Amygdala (tissue), 56 donors: ENCODE results near the gene LCN15.
A peak's percentile ranks its signal among the peaks of the same experiment; 100 is the strongest.
"Not testable (repeated sequence)": the region's sequence is repeated elsewhere in the genome, so short reads cannot be mapped to it uniquely, and the experiment has no call there.

Source experiments
- DNase-seq, 56 donors: peaks; one replicate each; lab custom pipeline; 2025; lab: John Stamatoyannopoulos, UW

The LCN15 gene

DNA sequence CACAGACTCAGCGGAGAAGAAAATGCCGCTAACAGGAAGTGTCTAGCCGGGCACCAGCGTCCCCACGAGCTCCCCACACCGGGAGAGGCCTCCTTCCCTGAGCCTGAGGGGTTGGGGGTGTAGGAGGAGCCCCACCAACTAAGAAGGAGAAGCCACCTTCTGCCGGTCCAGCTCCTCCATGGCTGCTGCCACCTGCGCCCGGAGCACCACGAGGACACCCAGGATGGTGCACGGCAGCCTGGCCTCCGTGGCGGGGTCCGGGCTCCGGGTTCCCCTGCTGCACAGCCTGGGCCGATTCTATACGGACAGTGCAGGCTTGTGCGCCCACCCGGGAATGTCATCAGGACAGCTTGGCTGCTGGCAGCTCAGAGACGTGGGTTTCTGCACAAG lies 6.6 kb downstream of the LCN15 start:
- DNase-seq = no peak

DNA sequence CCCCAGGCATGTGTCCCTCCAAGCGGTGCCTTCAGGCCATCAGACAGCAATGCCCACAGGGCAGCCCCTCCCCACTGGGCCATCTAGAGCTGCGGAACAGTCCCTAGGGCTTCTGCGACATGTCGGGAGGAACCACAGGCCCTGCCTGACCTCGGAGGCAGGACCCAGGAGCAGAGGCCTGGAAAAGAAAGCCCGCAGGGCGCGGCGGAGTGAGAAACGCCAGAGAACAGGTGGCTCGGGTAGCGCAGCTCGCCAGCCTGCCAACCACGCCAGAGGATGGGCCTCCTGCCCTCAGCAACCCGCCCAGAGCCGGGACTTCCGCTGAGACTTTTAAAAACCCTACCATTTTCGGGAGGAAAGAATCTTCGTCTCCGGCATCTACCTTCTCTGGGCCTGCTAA lies 7.0 kb downstream of the LCN15 start:
- DNase-seq = no peak

DNA sequence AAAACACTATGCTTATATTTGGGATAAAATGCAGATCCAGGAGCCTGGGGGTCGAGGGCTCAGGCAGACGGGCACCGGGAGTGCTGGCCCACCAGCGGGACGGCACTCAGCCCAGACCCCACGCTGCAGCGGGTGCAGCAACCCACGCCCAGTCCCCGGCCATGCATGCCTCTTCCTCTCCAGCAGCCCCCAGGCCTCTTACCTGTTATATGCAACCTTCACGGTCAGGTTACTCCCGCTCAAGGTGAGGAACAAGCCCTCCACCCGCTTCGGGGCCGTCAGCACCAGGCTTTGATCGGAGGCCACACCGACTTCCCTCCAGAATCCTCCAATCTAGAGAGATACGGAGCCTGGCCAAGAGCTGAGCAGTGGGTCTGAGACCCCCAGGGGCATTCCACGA lies 7.5 kb downstream of the LCN15 start:
- DNase-seq = no peak

DNA sequence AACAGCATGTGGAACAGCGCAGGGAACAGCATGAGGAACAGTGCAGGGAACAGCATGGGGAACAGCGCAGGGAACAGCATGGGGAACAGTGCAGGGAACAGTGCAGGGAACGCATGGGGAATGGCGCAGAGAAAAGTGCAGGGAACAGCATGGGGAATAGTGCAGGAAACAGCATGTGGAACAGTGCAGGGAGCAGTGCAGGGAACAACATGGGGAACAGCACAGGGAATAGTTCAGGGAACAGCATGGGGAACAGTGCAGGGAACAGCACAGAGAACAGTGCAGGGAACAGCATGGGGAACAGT lies 8.2 kb downstream of the LCN15 start:
- no peak for DNase-seq

DNA sequence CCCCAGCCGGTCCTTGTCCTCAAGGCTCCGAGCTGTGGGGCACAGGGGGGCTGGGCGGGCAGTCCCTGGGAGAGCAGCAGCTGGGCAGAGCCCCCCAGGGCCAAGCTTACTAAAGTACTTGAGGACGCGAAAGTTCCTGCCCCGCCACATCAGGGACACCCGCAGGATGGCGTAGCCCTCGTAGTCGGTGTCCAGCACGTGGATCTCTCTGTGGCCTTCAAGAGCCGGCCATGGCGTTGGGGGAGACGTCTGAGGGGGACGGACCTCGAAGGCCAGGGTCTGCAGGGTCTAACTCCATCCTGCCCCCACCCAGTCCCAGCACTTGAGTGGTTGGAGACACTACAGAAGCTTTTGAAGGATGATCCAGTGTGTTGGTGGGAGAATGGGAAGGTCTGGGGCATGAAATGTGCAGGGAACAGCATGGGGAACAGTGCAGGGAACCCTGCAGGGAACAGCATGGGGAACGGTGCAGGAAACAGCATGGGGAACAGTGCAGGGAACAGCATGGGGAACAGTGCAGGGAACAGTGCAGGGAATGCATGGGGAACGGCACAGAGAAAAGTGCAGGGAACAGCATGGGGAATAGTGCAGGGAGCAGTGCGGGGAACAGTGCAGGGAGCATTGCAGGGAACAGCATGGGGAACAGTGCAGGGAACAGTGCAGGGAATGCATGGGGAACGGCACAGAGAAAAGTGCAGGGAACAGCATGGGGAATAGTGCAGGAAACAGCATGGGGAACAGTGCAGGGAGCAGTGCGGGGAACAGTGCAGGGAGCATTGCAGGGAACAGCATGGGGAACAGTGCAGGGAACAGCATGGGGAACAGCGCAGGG lies 8.8 kb downstream of the LCN15 start:
- DNase-seq = not testable (repeated sequence)

DNA sequence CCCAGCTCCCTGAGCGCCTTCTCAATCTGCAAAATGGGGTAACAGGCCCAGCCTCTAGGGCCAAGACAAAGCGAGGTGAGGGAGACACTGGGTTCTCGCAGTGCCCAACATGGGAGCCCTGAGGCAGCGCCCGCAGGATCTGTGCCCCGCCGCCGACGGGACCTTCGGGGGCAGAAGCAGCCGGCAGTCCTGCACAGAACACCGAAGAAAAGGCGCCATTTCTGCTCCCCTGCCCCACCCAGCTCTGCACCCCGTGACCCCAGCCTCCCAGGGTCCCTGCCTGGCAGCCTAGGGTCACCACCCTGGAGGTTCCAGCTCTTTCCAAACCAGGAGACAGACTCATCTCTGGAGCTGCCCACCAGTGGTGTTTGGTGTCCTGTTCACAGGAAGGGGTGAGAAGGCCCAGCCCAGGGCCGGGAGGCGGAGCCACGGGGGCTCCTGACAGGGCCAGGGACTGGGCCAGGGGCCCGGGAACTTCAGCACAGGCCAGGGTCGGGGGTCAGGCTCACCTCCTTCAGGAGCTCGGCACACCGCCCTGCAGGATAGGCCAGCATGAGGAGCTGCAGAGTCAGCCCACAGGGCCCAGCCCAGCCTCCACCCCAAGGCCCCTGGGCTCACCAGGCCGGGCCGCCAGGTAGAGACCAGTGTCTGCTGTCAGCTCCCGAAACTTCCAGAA lies 9.6 kb downstream of the LCN15 start:
- no peak for DNase-seq

DNA sequence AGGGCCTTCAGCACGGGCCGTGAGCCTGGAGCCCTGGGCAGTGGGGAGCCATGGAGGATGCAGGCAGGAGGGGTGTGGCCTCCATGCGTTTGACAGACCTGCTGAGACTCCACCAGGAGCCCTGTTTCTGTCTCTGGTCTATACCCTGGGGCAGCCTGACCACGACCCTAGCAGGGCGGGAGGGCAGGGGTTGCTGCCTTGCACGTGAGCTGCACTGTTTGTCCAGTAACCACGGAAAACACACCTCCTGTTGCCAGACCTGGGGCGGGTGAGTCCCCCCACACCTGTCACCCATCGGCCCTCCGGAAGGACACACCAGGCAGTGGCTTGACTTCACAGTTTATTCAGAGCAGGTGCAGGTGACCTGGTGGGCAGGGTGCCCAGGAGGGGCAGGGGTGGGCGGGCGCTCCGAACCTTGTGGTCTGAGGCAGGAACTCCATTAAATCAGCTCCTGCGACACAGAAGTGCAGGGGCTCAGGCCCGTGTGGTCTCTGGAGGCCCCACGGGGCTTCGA lies 10.2 kb downstream of the LCN15 start:
- no peak for DNase-seq

DNA sequence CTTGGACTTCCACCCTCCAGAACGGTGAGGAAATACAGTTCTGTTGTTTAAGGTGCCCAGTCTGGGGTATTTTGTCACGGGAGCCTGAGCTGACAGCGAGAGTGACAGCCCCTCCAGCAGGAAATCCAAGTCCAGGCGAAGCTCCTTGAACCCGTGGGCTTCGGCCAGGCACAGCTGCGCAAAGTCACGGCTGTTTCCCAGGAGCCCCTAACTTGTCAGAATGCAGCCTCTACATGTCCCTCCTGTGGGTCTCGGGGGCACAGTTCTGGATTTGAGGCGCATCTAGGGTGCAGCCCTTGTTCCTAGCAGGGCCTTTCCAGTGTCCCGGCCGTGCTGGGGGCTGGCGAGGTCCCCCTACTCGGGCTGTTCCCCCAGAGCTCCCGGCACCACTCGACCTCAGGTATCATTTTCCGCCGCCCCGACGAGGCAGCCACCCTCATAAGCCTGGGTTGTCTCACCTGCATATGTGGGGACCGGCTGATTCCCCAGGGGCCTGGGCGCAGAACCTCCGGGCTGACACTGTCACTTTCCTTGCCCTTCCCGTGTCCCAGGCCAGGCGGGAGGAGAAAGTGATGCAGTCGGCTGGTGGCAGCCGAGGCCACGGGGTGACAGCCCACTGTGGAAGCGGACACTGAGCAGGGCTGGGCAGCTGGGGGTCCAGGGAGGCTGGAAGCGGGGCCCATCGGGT lies 10.8 kb downstream of the LCN15 start:
- DNase-seq = no peak

DNA sequence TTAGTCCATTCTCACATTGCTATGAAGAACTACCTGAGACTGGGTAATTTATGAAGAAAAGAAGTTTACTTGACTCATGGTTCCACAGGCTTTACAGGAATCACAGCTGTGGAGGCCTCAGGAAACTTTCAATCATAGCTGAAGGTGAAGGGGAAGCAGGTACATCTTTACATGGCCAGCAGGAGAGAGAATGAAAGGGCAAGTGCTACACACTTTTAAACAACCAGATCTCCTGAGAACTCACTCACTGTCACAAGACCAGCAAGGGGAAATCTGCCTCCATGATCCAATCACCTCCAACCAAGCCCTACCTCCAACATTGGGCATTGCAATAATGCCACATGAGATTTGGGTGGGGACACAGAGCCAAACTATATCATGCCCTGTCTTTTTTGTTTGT lies 12.5 kb downstream of the LCN15 start:
- no peak for DNase-seq

DNA sequence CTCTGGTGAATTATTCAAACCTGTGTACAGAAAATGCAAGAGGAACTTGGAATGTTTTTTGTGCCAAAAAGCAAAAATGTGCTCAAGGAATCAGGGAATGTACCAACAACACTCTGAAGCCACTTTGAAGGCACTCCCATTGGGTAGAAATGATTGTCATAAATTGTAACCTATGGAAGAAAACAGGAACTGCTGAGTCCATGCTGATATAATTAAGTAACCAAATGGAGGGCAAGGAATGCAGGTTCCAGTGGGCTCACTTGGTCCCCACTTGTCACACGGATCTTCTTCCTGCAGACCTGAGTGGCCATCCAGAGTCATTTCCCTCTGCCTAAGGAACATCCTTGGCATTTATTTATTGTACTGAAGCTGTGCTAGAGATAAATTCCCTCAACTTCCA lies 13.1 kb downstream of the LCN15 start:
- DNase-seq = no peak

DNA sequence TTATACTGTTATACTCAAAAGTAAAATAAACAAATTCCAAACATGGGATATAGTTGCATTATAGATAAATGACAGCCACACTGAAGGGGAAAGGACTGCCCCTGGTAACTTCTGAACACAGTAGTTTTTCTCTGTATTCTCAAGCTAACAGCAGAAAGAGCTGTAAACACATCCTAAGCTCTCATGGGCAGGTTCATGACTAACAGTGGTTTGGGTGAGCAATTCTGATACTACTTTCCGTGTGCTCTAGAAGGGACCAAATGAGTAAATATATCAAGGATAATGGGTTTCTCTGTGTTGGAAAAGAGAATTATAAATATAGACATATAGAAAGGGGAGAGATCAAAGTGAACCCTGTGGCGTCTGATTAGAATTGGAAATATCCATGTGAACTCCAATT lies 13.8 kb downstream of the LCN15 start:
- DNase-seq = no peak

DNA sequence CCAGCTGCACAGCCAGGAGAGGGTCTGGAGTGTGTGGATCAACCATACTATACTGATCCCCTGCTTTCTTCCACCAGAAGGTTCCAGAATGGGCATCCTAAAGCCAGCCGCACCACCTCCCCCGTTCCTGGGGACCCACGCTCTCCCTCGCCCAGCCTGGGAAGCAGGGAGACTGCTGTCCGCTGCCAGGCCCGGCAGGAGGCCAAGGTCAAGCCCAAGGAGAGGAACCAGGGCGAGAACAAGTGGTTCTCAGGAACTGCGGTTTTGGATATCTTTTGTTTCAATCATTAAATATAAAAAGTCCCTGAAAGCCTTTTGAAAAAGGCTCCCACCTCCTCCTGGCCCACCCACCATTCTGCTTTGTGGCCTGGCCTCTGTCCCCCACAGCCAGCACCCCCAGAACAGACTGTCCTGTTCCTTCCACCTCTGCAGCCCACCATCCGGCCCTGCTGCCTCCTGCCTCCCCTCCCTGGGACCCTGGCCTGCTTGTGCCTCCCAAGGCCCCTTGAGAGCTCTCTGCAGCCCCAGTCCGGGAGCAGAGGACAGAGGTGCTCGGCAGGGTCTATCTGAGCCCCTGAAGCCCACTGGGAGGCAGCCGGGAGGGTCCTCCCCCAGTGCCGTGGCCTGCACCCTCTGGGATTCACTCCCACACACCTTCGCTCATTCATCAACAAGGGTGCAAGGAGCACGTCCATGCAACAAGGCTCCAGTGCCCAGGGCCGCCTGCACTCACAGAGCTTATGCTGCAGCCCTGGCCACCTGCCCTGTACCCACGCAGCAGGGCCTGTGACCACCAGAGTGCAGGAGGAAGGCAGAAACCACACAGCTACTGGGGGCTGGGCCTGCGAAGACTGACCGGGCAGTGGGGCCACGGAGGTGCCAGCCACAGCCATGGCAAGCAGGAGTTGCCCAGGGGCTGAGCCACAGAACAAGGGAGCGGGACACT lies 15.4 kb downstream of the LCN15 start:
- peak in 4 of 56 donors; percentile 20 to 35 (median 24) for DNase-seq

DNA sequence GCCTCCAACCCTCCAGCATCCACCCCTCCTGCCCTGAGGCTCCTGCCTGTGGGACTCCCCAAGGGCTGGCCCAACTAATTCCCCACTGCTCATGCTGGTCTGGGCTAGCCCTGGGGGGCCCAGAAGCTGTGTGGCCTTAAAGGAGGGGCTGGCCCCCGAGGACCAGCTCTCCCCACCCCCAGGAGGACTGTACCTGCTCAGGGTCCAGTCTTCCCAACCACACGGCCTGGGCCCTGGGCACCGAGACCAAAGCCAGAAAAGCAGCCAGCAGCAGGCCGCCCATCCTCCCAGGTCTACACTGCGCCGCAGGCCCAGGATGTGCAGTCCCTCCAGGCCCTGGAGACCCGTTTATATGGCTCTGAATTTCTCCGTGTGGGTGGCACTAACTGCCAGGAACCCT lies 16.1 kb downstream of the LCN15 start, which contains the start of gene LCN6:
Gene LCN6, minus strand, starts transcription at position 325 of the 400 bp plus-strand sequence. Its CDS starts 42 bp downstream, at position 283.
- DNase-seq = no peak

DNA sequence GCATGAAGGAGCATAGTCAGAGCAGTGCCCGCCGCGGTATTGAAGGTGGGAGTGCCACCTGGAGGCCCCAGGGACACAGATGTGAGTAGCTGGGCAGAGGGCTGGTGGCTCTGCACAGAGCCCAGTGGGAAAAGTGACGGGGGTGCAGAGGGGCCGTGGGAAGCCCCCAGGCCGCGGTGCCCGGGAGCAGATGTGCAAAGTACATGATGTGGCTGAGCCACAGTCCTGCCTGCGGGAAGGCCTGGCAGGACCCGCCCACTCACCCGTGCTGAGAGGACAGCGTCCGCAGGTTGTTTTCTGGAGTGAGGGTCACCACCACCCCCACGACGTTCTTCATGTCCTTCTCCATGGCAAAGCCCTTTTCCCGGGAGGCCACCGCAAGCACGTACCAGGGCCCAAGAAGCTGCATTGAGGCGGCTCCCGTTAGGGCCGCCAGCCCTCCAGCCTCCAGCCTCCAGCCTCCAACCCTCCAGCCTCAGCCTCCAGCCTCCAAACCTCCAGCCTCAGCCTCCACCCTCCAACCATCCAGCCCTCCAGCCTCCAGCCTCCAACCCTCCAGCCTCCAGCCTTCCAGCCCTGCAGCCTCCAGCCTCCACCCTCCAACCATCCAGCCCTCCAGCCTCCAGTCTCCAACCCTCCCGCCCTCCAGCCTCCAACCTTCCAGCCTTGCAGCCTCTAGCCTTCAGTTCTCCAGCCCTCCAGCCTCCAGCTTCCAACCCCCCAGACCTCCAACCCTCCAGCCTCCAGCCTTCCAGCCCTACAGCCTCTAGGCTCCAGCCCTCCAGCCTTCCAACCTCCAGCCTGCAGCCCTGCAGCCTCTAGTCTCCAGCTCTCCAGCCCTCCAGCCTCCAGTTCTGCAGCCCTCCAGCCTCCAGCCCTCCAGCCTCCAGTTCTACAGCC lies 16.9 kb downstream of the LCN15 start:
- no peak for DNase-seq

DNA sequence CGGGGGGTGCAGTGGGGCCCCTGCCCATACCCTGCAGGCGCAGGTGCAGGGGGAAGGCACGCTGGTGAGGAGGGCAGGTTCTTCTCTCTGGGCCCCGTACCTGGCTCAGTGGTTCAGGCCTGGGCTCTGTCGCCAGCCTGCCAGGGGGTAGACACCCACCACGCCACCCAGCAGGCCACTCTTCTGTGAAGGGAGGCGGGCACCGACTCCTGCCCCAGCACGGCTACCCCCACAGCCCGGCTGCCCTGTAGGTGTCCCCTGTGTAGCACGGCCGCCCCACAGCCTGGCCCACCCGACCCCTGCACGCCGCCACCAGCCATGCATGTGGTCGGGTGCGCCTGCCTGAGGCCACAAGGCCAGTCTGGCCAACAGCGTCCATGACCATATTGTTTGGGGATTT lies 17.7 kb downstream of the LCN15 start:
- no peak for DNase-seq

DNA sequence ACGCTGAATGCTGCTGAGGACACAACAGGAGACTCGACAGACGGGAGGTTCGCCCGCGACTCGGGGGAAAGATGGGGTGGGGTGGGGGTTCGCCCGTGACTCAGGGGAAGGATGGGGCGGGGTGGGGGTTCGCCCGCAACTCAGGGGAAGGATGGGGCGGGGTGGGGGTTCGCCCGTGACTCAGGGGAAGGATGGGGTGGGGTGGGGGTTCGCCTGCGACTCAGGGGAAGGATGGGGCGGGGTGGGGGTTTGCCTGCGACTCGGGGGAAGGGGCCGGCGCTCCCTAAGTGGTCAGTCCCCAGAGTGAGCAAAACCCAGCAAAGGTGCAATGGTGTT lies 18.2 kb downstream of the LCN15 start:
- DNase-seq = no peak

DNA sequence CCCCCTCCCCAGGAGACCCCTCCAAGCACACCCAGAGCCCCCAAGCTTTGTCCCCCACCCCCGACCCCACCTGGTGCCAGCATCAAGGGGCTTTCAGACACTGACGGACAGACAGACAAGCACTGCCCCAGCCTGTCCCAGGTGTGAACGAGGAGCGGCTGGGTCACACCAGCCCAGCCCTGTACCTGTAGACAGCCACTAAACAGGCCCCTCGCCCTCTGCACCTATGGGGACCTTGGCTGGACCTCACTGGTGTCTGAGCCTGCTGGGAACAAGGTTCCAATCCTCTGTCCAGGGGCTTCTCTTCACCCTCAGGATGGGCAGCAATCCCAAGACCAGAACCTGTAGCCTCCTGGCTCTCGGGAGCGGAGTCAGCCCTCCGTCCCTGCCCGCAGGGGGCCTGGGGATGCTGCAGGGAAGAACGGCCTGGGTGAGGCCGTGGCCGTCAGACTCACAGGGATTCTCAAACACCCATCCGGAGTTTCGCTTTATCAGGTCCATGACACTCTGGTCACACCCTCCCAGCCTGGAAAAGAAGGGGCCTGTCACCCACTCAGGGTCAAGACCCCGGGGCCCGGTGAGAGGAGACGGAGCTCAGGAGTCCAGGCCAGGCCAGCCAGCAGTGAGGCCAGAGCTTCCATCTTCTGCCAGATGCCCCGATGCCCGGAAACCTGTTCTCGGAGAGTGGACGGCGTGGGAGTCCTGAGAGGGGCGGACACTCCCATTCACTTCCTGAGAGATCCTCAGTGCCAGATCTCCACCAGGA lies 18.7 kb downstream of the LCN15 start:
- no peak for DNase-seq

DNA sequence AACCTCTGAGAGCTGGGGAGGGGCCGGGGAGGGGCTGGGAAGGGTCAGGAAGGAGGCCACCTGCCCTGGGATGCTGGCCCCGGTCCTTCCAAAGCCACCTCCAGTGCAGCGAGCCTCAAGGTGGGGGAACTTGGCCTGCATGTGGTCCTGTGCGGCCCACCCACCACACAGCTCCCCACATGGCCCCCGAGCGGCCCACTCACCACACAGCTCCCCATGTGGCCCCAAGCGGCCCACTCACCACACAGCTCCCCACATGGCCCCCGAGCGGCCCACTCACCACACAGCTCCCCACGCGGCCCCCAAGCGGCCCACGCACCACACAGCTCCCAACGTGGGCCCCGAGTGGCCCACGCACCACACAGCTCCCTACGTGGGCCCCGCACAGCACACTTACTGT lies 19.5 kb downstream of the LCN15 start:
- DNase-seq = no peak
